Fibroblast of villous mesenchyme (primary cell): ENCODE data around the gene NFIA. TPM values are rescaled to one million over a fixed set of nuclear protein-coding genes. Genes with fewer than 3 reads are reported as not detected.

Experiments
- DNase-seq: peaks from one replicate; pipeline ENCODE4 v3.0.0-alpha.2; 2010; ENCODE audit warnings: low read depth
- H3K4me3 ChIP-seq: 2 replicates; pipeline ENCODE4 v1.5.1; 2011; ENCODE audit warnings: low read depth, mild to moderate bottlenecking, low read length
- total RNA-seq: library from RNA; depleted of rRNA; stranded (reverse); fragments of >200 nt; gene quantifications from 2 replicates; pipeline ENCODE4 v1.2.3, GENCODE V29; 2012
- TF ChIP-seq, protein P1 (sequence below): IDR thresholded peaks from 2 replicates; pipeline ENCODE4 v1.5.1; 2012; ENCODE audit warnings: low read depth, mild to moderate bottlenecking, low read length; ENCODE audit not compliant: insufficient read depth

The NFIA gene
- total RNA-seq, 1 donor = 10.4 TPM

DNA sequence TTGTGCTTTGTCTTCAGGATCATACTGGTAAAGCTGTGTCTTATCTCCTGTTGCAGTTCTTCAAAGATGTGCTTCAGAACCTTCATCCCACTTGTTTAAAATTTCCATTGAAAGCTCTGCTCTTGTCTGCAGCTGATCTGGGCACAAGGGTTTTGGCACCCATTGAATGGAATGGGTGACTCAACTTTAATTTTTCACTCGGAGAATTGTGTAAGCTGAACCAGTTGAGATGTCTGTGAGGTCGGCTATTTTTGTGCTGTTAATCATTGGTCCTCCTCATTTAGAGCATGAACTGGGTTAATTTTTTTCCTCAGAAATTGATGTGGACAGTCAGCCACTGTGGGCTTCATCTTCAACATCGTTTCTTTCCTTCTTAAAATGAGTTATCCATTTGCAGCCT, 390.5 kb downstream of the NFIA start:
- TF ChIP-seq, protein P1, sequence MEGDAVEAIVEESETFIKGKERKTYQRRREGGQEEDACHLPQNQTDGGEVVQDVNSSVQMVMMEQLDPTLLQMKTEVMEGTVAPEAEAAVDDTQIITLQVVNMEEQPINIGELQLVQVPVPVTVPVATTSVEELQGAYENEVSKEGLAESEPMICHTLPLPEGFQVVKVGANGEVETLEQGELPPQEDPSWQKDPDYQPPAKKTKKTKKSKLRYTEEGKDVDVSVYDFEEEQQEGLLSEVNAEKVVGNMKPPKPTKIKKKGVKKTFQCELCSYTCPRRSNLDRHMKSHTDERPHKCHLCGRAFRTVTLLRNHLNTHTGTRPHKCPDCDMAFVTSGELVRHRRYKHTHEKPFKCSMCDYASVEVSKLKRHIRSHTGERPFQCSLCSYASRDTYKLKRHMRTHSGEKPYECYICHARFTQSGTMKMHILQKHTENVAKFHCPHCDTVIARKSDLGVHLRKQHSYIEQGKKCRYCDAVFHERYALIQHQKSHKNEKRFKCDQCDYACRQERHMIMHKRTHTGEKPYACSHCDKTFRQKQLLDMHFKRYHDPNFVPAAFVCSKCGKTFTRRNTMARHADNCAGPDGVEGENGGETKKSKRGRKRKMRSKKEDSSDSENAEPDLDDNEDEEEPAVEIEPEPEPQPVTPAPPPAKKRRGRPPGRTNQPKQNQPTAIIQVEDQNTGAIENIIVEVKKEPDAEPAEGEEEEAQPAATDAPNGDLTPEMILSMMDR = no peak
- no peak for DNase-seq
- no peak overlapping the region for H3K4me3 ChIP-seq

DNA sequence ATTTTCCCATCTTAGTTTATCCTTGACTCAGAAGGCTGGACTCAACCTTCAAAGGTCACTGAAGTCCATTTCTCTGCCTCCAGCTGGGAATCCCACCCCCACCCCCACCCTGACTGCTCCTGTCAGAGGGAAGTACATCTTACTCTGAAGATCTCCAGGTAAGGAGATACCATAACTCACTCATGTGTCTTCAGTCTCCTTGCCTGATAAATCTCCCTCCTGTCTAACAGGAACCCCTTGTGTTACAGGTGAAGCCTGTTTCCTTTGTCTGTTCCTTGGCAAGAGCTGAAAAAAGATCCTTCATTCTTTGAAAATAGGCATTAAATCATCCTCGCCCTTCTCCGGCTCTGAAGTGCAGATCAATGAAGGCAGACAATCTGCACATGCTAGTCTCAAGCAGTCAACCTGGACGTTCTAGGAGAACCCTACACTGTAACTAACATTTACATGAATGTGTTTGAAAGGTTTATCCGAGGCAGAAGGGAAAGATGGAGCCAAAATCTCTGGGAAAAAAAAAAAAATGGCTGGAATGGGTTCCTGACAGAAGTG, 392.0 kb downstream of the NFIA start:
- H3K4me3 ChIP-seq = no peak overlapping the region
- no peak for DNase-seq
- TF ChIP-seq, protein P1 = no peak

DNA sequence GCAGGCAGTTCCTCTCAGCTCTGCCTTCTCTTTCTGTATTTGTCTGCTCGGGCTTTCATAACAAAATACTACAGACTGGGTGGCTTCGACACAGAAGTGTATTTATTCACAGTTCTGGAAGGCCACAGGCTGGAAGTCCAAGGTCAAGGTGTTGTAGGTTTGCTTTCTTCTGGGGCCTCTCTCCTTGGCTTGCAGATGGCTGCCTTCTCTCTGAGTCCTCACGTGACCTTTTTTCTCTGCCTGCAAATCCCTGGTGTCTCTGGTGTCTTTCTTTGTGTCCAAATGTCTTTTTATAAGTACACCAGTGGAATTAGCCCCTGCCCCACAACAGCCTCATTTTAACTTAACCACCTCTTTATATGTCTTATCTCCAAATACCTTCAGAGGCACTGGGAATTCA, 392.6 kb downstream of the NFIA start:
- DNase-seq = no peak
- H3K4me3 ChIP-seq = no peak overlapping the region
- TF ChIP-seq, protein P1 = no peak

DNA sequence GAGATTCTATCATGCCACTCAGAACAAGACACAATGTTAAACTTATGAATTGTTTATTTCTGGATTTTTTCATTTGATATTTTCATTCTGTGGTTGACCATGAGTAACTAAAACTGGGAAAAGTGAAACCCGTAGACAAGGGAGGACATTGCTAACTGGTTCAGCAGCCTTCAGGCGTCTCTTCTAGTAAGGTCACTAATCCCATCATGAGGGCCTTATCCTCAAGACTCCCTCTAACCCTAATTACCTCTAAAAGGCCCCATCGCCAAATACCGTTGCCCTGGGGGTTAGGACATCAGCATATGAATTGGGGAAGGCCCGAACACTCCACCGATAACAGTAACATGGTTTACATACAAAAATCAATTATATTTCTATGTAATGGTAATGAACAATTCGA, 394.9 kb downstream of the NFIA start:
- H3K4me3 ChIP-seq = no peak overlapping the region
- DNase-seq = no peak
- TF ChIP-seq, protein P1 = no peak

DNA sequence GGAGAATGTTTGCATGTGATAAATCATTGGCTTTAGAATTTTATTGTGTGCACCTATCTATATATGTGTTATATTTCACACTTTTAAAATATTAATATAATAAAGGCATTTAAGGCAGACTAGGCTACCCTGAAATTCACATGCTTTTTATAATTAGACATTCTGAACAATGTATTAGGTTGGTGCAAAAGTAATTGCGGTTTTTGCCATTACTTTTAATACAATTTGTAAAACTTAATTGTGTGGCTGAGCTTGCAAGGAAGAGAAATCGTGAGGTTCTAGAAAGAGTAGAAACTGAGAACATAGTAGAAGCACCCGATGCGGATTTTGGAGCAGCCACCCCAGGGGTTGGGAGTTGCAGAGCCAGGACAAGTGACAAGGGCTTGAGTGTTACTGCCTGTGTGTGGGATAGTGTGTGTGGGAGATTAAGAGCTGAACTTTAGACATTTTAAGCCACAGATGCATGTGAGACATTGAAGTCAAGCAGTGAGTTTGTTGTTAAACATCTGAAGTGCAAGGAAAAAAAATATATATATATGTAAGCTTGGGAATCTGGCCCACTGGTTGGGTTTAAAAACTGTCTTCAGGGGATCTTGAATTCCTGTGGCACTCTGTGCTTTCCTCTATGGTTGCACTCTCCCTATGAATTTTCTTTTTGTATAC, 398.0 kb downstream of the NFIA start:
- TF ChIP-seq, protein P1 = no peak
- no peak overlapping the region for H3K4me3 ChIP-seq
- no peak for DNase-seq

DNA sequence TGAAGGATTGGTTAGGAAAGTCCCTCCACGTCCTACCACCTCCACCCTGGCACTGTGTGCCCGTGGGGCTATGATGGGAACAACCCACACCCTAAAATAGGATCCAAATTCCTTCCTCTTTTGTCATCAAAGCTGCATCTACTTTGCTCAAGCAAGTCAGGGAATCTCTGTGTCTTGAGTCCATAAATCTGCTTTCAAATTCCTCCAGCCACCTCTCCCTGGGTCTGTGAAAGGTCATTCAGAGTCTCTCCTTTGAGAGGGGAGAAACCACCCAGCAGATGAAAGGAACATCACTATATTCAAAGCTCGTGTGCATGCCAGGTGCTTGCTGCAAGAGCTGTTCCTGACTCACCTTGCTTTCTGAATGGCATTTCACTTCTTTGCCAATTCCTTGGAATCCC, 399.0 kb downstream of the NFIA start:
- no peak overlapping the region for H3K4me3 ChIP-seq
- no peak for DNase-seq
- TF ChIP-seq, protein P1 = no peak
